ENCODE results near the gene NRBP1.

DNA sequence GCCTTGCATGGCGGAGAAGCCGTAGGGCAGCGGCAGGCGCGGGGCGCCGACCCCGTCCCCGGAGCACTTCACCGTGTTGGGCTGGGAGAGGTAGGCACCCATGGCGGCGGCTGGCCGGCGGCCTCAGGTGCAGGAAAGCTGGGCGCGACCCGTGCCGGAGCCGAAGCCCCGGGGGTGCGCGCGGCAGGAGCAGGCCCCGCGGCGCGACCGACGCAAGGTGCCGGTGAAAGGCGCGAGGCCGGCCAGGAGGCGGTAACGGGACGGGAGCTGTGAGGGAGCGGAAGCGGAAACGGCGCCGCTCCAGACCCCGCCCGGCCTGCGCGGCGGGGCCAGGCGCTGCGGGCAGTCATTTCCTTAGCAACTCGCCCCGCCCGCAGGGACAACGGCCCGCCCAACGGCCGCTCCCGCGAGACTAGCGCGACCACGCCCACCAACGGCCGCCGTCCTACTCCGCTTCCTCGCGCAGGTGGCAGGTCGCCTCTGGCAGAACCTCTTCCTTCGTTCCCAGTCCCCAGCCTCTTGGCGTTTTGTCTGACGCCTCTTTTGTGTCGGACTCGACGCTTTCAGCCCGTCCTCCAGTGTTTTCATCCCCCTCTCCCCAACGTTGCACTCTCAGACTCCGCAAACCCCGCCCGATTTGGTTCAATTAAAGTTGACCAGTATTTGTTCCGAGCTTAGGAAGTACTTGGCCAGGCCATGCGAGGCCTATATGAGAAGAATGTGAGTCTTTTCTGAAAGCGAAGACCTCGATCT lies 18.9 kb upstream of the NRBP1 start, which contains the start of gene PPM1G:
- TF ChIP-seq, protein P1, sequence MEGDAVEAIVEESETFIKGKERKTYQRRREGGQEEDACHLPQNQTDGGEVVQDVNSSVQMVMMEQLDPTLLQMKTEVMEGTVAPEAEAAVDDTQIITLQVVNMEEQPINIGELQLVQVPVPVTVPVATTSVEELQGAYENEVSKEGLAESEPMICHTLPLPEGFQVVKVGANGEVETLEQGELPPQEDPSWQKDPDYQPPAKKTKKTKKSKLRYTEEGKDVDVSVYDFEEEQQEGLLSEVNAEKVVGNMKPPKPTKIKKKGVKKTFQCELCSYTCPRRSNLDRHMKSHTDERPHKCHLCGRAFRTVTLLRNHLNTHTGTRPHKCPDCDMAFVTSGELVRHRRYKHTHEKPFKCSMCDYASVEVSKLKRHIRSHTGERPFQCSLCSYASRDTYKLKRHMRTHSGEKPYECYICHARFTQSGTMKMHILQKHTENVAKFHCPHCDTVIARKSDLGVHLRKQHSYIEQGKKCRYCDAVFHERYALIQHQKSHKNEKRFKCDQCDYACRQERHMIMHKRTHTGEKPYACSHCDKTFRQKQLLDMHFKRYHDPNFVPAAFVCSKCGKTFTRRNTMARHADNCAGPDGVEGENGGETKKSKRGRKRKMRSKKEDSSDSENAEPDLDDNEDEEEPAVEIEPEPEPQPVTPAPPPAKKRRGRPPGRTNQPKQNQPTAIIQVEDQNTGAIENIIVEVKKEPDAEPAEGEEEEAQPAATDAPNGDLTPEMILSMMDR (IDR thresholded peaks at IDR 0.05 in 8 of 11, conservative IDR thresholded peaks at IDR 0.05 in 3 of 11): peak in 6 of 11 experiments; percentile 14 to 52 (median 40)
- TF ChIP-seq POLR2A (IDR thresholded peaks at IDR 0.05): no peak

Data from spleen (tissue), 7 donors.